Progenitor cell of endocrine pancreas (in vitro differentiated cells): ENCODE measurements around the gene PIP4P1. TPM values are rescaled to one million over a fixed set of nuclear protein-coding genes. Genes with fewer than 3 reads are reported as not detected.

Source experiments
- DNase-seq: peaks from one replicate; pipeline ENCODE4 v3.0.0; 2021; ENCODE audit warnings: low spot score; ENCODE audit not compliant: unreplicated experiment
- H3K27ac Mint-ChIP-seq: 2 replicates; pipeline ENCODE4 v1.8.0; 2021; ENCODE audit warnings: mild to moderate bottlenecking, moderate library complexity, mixed read lengths
- H3K27me3 Mint-ChIP-seq: 2 replicates; pipeline ENCODE4 v1.8.0; 2021; ENCODE audit warnings: mixed read lengths
- H3K36me3 Mint-ChIP-seq: 2 replicates; pipeline ENCODE4 v1.8.0; 2022; ENCODE audit warnings: mixed read lengths; ENCODE audit not compliant: insufficient read depth
- H3K4me1 Mint-ChIP-seq: 2 replicates; pipeline ENCODE4 v1.8.0; 2021; ENCODE audit warnings: low read depth, mixed read lengths
- H3K4me3 Mint-ChIP-seq: 2 replicates; pipeline ENCODE4 v1.8.0; 2021; ENCODE audit warnings: low read depth, mild to moderate bottlenecking, moderate library complexity, mixed read lengths
- H3K9me3 Mint-ChIP-seq: 2 replicates; pipeline ENCODE4 v1.8.0; 2021; ENCODE audit warnings: low read depth, mixed read lengths
- total RNA-seq: library from RNA; stranded (reverse); gene quantifications from 2 replicates; pipeline ENCODE4 v1.2.1, GENCODE V29; 2021
- TF ChIP-seq, protein P1 (sequence below): fragments of 200-600 bp; sonication (generic); IDR thresholded peaks from one replicate; pipeline ENCODE4 v1.5.0; 2021; ENCODE audit warnings: antibody characterized with exemption, mild to moderate bottlenecking; ENCODE audit not compliant: unreplicated experiment

Gene PIP4P1
- total RNA-seq, 1 donor from 2014 or later = 45.6 TPM

DNA sequence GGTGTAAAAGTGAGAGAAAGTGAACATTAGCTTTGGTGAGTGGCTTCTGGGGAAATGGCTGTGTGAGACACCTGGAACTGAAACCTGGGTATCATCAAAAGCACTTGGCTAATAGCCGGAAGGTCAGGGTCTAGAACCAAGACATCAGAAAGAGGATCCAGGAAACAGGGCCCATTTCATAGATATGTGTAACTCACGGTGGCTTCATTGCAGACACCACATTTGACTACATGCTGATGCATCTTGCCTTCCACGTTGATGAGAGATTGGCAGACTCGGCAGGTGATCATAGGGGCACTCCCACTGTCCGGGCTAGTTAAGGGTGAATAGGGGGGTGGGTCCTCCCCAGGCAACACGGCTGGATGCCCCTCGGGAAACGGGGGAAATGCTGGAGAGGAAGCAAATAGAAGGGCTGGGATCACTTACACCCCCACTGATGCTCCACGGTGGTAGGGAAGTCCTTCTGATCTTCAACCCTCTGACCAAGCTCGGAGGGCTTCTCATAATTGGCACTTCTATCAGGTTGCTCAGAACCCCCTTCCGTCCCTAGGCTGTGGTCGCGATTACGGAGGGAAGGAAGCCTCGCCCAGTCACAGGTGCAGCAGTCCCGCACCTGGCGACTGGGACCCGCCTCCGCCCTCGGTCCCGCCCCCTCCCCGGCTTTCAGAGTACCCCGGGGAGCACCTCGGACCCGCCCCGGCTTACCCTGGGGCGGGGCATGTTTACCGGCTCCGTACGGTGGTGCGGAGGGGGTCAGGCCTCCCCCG is 593 bp downstream of the PIP4P1 start:
- Mint-ChIP-seq H3K27ac (peak overlapping the region; percentile 93), H3K27me3 (no peaks in the 10 kb centered on the region), H3K4me3 (peak overlapping the region; percentile 89), H3K36me3 (peaks cover 20% of the 10 kb centered on the region), H3K4me1 (peaks cover 15% of the 10 kb centered on the region), H3K9me3 (peaks cover 7% of the 10 kb centered on the region)
- peak; percentile 59 for DNase-seq
- TF ChIP-seq, protein P1, sequence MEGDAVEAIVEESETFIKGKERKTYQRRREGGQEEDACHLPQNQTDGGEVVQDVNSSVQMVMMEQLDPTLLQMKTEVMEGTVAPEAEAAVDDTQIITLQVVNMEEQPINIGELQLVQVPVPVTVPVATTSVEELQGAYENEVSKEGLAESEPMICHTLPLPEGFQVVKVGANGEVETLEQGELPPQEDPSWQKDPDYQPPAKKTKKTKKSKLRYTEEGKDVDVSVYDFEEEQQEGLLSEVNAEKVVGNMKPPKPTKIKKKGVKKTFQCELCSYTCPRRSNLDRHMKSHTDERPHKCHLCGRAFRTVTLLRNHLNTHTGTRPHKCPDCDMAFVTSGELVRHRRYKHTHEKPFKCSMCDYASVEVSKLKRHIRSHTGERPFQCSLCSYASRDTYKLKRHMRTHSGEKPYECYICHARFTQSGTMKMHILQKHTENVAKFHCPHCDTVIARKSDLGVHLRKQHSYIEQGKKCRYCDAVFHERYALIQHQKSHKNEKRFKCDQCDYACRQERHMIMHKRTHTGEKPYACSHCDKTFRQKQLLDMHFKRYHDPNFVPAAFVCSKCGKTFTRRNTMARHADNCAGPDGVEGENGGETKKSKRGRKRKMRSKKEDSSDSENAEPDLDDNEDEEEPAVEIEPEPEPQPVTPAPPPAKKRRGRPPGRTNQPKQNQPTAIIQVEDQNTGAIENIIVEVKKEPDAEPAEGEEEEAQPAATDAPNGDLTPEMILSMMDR = no peak

DNA sequence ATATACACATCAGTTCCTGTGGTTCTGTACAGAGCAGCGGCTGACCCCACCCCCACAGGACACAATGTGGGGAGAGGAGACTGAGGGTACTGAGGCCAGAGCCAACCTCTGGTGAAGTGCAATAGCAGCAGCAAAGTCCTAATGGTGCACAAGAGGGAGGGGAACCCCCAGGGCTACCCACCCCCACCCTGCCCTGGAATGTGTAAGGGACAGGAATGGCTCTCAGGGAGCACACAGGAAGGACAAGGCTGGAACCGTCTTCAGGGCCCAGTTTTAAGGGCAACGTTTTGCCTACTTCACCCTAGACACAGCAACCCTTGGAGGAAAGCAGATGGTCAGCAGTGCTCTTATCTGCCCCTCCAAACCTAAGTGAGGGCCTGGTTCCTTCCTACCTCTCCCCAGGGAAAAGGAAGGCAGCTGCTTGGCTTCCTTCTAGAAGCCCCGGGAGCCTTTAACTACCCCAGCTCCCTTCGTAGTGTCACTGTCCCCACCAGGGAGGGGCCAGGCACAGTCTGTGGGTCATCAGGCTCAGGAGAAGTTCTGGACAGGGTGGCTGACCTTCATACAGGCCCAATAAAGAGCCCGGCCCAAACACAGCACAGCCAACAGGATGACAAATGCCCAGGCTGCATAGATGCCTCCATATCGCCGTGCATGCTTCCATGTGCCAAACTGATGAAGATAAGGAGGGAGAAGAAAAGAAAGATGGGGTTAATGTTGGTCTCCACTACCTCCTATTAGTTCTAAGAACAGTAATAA is 3.0 kb downstream of the PIP4P1 start:
- no peak for DNase-seq
- peak overlapping the region; percentile 53 for H3K27ac Mint-ChIP-seq
- H3K36me3 Mint-ChIP-seq = peaks cover 20% of the 10 kb centered on the region
- H3K4me3 Mint-ChIP-seq = no peak overlapping the region
- H3K4me1 Mint-ChIP-seq = peaks cover 15% of the 10 kb centered on the region
- H3K27me3 Mint-ChIP-seq = no peaks in the 10 kb centered on the region
- H3K9me3 Mint-ChIP-seq = peaks cover 7% of the 10 kb centered on the region
- TF ChIP-seq, protein P1 = no peak

DNA sequence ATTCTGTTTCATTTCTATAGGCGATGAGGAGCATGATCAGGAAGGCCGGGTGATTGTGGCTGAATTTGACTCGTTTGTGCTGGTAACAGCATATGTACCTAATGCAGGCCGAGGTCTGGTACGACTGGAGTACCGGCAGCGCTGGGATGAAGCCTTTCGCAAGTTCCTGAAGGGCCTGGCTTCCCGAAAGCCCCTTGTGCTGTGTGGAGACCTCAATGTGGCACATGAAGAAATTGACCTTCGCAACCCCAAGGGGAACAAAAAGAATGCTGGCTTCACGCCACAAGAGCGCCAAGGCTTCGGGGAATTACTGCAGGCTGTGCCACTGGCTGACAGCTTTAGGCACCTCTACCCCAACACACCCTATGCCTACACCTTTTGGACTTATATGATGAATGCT is 4.3 kb downstream of the PIP4P1 start:
- Mint-ChIP-seq H3K36me3 (peaks cover 23% of the 10 kb centered on the region), H3K27ac (no peak overlapping the region), H3K9me3 (peaks cover 4% of the 10 kb centered on the region), H3K27me3 (no peaks in the 10 kb centered on the region), H3K4me3 (no peak overlapping the region), H3K4me1 (peaks cover 15% of the 10 kb centered on the region)
- no peak for DNase-seq
- TF ChIP-seq, protein P1 = no peak

DNA sequence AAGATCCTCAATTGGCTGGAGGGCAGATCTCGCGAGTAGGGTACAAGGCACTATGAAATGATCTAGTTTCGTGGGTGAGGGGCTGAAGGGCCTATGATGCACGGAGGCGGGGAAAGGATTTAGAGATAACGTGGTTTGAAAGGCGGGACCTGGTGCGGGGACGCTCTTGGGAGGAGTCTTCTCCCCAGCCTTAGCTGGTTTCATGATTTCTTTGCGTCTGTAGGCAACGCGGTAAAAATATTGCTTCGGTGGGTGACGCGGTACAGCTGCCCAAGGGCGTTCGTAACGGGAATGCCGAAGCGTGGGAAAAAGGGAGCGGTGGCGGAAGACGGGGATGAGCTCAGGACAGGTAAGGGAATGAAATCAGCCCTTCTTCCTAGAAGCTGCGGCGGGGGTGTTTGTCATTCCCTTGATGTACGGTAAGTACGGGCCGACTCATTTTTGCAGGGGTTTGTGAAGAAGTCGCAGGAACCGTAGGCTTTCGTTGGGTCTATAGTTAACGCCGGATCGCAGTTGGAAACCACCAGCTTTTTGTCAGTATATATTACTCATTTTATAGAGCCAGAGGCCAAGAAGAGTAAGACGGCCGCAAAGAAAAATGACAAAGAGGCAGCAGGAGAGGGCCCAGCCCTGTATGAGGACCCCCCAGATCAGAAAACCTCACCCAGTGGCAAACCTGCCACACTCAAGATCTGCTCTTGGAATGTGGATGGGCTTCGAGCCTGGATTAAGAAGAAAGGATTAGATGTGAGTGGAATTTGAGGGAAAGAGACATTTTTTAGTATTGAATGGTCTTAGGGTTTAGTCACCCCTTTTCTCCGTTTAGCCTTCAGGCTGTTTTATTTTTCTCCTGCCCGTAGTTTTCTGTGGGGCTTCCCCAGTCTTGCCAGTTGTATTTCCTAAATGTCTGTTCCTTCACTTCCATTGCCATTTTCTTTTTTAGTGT is 5.6 kb downstream of the PIP4P1 start:
- peak; percentile 27 for DNase-seq
- H3K27ac Mint-ChIP-seq = no peak overlapping the region
- H3K27me3 Mint-ChIP-seq = no peaks in the 10 kb centered on the region
- H3K4me1 Mint-ChIP-seq = peaks cover 10% of the 10 kb centered on the region
- TF ChIP-seq, protein P1 = no peak
- H3K9me3 Mint-ChIP-seq = no peaks in the 10 kb centered on the region
- no peak overlapping the region for H3K4me3 Mint-ChIP-seq
- peaks cover 23% of the 10 kb centered on the region for H3K36me3 Mint-ChIP-seq
